HepG2 (cell line): ENCODE measurements around the gene TEX35. TPM values are rescaled to one million over a fixed set of nuclear protein-coding genes. Genes with fewer than 3 reads are reported as not detected.

Source experiments
- TAF15 ChIP-seq: fragments of 200-400 bp; formaldehyde crosslinking; IDR thresholded peaks from one replicate; pipeline ENCODE4 v1.6.1; 2018; ENCODE audit warnings: mild to moderate bottlenecking, low read depth, low read length; ENCODE audit not compliant: poor library complexity, severe bottlenecking
- polyA plus RNA-seq, 8 experiments: library from polyadenylated mRNA; depleted of rRNA in 3 of 8; stranded (reverse) in 7 of 8; unstranded in 1 of 8; fragments of >200 nt; fragmentation: Illumina TruSeq in 4 of 8; extraction: Trizol in 4 of 8; gene quantifications; 2 replicates each; pipeline versions ENCODE4 v1.2.1 to v1.2.3, GENCODE V29; 2011 to 2016; ENCODE audit warnings: low read depth in 4 of 8, missing spikeins in 1 of 8, mixed read lengths in 1 of 8; ENCODE audit not compliant: insufficient read depth in 1 of 8
- total RNA-seq, 5 experiments: library from RNA; depleted of rRNA; stranded (reverse); fragments of >200 nt; fragmentation: Illumina TruSeq; extraction: Trizol; gene quantifications; 2 replicates each; pipeline ENCODE4 v1.2.3, GENCODE V29; 2016; ENCODE audit warnings: low read depth in 1 of 5
- TF ChIP-seq, protein P1 (sequence below): sonication (generic); formaldehyde crosslinking; IDR thresholded peaks from 2 replicates; pipeline ENCODE4 v1.4.0; 2020; ENCODE audit warnings: mild to moderate bottlenecking, missing genetic modification reagents
- TF ChIP-seq, protein P2 (sequence below): sonication (generic); formaldehyde crosslinking; conservative IDR thresholded peaks from 2 replicates; pipeline ENCODE4 v1.4.0; 2020; ENCODE audit warnings: missing genetic modification reagents

TEX35 gene
- total and polyA plus RNA-seq, 2 of the 13 experiments (the other 11 are each of a cell fraction or from before 2014, with no cell fraction given), result not detected

DNA sequence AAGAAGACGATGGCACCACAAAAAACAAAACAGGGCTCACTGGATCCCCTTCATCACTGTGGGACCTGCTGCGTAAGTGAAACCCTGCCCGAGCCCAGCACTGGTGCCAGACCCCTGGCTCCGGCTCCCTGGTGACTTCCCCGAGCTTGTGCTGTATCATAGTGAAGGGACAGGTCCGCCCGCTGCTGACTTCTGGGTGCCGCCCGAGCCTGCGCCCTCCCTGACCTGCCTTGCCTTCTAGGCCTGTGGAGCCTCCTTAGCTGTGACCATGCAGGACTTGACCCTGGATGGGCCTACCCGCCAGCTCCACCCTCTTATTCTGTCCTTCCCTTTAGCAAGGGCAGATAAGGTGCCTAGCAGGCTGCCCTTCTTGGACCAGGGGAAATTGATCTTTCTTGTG, 7.9 kb downstream of the TEX35 start (continued):
- TF ChIP-seq, protein P1, sequence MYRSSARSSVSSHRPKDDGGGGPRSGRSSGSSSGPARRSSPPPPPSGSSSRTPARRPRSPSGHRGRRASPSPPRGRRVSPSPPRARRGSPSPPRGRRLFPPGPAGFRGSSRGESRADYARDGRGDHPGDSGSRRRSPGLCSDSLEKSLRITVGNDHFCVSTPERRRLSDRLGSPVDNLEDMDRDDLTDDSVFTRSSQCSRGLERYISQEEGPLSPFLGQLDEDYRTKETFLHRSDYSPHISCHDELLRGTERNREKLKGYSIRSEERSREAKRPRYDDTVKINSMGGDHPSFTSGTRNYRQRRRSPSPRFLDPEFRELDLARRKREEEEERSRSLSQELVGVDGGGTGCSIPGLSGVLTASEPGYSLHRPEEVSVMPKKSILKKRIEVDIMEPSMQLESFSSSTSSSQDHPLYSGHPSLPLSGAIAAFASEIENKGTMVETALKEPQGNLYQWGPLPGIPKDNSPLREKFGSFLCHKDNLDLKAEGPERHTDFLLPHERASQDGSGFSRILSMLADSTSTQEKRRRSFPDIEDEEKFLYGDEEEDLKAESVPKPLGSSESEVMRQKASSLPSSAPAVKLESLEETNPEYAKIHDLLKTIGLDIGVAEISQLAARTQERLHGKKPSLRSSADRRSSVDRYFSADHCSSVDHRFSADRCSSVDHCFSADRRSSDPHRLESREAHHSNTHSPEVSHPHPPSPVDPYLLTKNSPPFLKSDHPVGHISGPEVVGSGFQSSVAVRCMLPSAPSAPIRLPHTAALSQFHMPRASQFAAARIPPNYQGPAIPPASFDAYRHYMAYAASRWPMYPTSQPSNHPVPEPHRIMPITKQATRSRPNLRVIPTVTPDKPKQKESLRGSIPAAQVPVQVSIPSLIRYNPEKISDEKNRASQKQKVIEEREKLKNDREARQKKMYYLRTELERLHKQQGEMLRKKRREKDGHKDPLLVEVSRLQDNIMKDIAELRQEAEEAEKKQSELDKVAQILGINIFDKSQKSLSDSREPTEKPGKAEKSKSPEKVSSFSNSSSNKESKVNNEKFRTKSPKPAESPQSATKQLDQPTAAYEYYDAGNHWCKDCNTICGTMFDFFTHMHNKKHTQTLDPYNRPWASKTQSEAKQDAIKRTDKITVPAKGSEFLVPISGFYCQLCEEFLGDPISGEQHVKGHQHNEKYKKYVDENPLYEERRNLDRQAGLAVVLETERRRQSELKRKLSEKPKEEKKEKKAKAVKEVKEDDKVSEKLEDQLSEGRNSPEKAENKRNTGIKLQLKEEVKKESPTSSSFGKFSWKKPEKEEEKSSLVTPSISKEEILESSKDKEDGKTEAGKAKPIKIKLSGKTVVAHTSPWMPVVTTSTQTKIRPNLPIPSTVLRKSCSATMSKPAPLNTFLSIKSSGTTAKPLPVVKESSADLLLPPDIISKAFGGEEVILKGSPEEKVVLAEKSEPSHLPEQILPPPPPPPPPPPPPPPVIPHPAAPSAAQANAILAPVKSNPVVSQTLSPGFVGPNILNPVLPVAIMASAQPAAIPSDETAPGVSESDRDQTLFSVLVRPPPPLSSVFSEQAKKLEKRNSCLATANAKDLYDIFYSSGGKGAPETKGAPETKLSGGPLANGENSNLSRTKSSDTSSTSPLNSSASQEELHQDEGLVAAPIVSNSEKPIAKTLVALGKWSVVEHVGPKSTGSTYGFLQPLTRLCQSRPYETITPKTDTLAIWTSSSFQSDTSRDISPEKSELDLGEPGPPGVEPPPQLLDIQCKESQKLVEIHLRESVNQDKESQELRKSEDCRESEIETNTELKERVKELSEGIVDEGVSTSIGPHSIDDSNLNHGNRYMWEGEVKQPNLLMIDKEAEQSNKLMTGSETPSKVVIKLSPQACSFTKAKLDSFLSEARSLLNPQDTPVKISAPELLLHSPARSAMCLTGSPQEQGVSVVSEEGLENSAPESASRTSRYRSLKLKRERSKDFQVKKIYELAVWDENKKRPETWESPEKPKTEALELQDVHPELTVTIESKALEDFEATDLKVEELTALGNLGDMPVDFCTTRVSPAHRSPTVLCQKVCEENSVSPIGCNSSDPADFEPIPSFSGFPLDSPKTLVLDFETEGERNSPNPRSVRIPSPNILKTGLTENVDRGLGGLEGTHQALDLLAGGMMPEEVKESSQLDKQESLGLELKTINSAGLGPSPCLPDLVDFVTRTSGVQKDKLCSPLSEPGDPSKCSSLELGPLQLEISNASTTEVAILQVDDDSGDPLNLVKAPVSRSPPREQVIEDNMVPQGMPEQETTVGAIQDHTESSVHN, result no peak
- TF ChIP-seq, protein P2, sequence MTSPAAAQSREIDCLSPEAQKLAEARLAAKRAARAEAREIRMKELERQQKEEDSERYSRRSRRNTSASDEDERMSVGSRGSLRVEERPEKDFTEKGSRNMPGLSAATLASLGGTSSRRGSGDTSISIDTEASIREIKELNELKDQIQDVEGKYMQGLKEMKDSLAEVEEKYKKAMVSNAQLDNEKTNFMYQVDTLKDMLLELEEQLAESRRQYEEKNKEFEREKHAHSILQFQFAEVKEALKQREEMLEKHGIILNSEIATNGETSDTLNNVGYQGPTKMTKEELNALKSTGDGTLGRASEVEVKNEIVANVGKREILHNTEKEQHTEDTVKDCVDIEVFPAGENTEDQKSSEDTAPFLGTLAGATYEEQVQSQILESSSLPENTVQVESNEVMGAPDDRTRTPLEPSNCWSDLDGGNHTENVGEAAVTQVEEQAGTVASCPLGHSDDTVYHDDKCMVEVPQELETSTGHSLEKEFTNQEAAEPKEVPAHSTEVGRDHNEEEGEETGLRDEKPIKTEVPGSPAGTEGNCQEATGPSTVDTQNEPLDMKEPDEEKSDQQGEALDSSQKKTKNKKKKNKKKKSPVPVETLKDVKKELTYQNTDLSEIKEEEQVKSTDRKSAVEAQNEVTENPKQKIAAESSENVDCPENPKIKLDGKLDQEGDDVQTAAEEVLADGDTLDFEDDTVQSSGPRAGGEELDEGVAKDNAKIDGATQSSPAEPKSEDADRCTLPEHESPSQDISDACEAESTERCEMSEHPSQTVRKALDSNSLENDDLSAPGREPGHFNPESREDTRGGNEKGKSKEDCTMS (CRISPR knock-in tag), result no peak
- no peak for TF ChIP-seq TAF15
